HEK293T (cell line): ENCODE results near the gene TMEM91.
A peak's percentile ranks its signal among the peaks of the same experiment; 100 is the strongest.
"Not testable (repeated sequence)": the region's sequence is repeated elsewhere in the genome, so short reads cannot be mapped to it uniquely, and the experiment has no call there.

Experiments used
- CTCF ChIA-PET: fragments of 350-600 bp; formaldehyde crosslinking; extraction: SDS; loops from one replicate; lab custom pipeline; 2021; ENCODE audit warnings: antibody characterized with exemption, inconsistent platforms; lab: Yijun Ruan, JAX
- POLR2A ChIA-PET: fragments of 350-600 bp; formaldehyde crosslinking; extraction: SDS; loops from one replicate; lab custom pipeline; 2020; ENCODE audit warnings: antibody characterized with exemption, inconsistent platforms; lab: Yijun Ruan, JAX
- DNase-seq: peaks from one replicate; pipeline ENCODE4 v3.0.0; 2012; ENCODE audit warnings: mixed read lengths; ENCODE audit errors: extremely low spot score
- ARNT ChIP-seq: fragments of 450-650 bp; IDR thresholded peaks from 2 replicates; pipeline ENCODE4 v1.6.1; 2017; ENCODE audit warnings: mild to moderate bottlenecking
- BHLHE40 ChIP-seq: fragments of 450-650 bp; IDR thresholded peaks from 2 replicates; pipeline ENCODE4 v1.6.1; 2016; ENCODE audit warnings: mild to moderate bottlenecking, moderate library complexity, borderline replicate concordance
- CTBP1 ChIP-seq: fragments of 450-650 bp; IDR thresholded peaks from 2 replicates; pipeline ENCODE4 v1.6.1; 2016; ENCODE audit warnings: borderline replicate concordance
- ELF4 ChIP-seq: fragments of 450-650 bp; IDR thresholded peaks from 2 replicates; pipeline ENCODE4 v1.6.1; 2017; ENCODE audit warnings: antibody characterized with exemption
- FOXA1 ChIP-seq: fragments of 450-650 bp; IDR thresholded peaks from 2 replicates; pipeline ENCODE4 v1.6.1; 2016; ENCODE audit warnings: mild to moderate bottlenecking
- FOXK2 ChIP-seq: fragments of 450-650 bp; IDR thresholded peaks from 2 replicates; pipeline ENCODE4 v1.6.1; 2016; ENCODE audit warnings: mild to moderate bottlenecking
- FOXM1 ChIP-seq: fragments of 450-650 bp; IDR thresholded peaks from 2 replicates; pipeline ENCODE4 v1.6.1; 2017; ENCODE audit warnings: mild to moderate bottlenecking, borderline replicate concordance
- HDGF ChIP-seq: fragments of 450-650 bp; IDR thresholded peaks from 2 replicates; pipeline ENCODE4 v1.6.1; 2017; ENCODE audit warnings: antibody characterized with exemption, borderline replicate concordance
- L3MBTL2 ChIP-seq: fragments of 450-650 bp; conservative IDR thresholded peaks from 2 replicates; pipeline ENCODE4 v1.6.1; 2016; ENCODE audit warnings: mild to moderate bottlenecking
- LEF1 ChIP-seq: fragments of 450-650 bp; IDR thresholded peaks from 2 replicates; pipeline ENCODE4 v1.6.1; 2017; ENCODE audit warnings: mild to moderate bottlenecking, borderline replicate concordance
- NFRKB ChIP-seq: fragments of 450-650 bp; IDR thresholded peaks from 2 replicates; pipeline ENCODE4 v1.6.1; 2016; ENCODE audit warnings: mild to moderate bottlenecking, moderate library complexity
- SP1 ChIP-seq: fragments of 450-650 bp; IDR thresholded peaks from 2 replicates; pipeline ENCODE4 v1.6.1; 2017
- SUZ12 ChIP-seq: fragments of 450-650 bp; IDR thresholded peaks from 2 replicates; pipeline ENCODE4 v1.6.1; 2016; ENCODE audit warnings: mild to moderate bottlenecking
- TARDBP ChIP-seq: fragments of 450-650 bp; IDR thresholded peaks from 2 replicates; pipeline ENCODE4 v1.6.1; 2016
- ZNF384 ChIP-seq: fragments of 450-650 bp; IDR thresholded peaks from 2 replicates; pipeline ENCODE4 v1.6.1; 2016
- TF ChIP-seq, protein P1 (sequence below): fragments of 450-650 bp; IDR thresholded peaks from 2 replicates; pipeline ENCODE4 v1.6.1; 2016

TMEM91 gene

DNA sequence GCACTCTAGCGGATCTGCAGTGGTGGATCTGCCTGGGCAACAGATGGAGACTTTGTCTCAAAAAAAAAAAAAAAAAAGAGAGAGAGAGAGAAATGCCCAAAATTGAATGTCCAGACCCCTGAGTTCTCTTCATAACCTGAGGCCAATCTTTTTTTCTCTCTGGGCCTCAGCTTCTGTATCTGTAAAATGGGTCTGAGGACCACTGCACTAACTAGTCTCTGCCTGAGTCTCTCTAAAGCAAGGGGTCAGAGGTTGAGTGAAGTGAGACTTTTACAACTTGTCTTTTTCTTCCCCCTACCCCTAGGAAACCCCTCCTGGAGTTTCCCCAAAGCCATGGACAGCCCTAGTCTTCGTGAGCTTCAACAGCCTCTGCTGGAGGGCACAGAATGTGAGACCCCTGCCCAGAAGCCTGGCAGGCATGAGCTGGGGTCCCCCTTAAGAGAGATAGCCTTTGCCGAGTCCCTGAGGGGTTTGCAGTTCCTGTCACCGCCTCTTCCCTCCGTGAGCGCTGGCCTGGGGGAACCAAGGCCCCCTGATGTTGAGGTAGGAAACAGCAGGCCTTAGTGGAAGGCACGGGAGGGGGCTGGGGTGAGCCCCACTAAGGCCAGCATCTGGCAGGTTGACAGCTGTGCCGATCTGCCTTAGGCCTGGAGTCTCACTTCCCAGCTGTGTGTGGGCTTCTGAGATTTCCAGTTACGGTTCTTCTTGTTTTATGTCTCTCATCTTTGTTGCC lies 1.8 kb downstream of the TMEM91 start:
- ChIA-PET POLR2A (no interaction called here), CTCF (interaction anchor here (1.1 kb wide), 1 partner anchor 24 kb away, joined by 3 read pairs; no protein-coding TSS in a partner anchor)
- TF ChIP-seq TARDBP, result no peak
- TF ChIP-seq FOXM1, result no peak
- TF ChIP-seq LEF1, result no peak
- no peak for DNase-seq

DNA sequence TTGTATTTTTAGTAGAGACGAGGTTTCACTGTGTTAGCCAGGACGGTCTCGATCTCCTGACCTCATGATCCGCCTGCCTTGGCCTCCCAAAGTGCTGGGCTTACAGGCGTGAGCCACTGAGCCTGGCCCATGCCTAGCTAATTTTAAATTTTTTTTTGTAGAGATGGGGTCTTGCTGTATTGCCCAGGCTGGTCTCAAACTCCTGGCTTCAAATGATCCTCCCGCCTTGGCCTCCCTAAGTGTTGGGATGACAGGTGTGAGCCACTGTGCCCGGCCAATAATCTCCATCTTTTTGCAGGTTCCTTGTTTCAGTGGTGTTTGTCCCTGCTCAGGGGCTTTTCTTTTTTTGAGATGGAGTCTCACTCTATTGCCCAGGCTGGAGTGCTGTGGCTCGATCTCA lies 5.2 kb downstream of the TMEM91 start:
- CTCF ChIA-PET, POLR2A ChIA-PET, DNase-seq: not testable (repeated sequence)

DNA sequence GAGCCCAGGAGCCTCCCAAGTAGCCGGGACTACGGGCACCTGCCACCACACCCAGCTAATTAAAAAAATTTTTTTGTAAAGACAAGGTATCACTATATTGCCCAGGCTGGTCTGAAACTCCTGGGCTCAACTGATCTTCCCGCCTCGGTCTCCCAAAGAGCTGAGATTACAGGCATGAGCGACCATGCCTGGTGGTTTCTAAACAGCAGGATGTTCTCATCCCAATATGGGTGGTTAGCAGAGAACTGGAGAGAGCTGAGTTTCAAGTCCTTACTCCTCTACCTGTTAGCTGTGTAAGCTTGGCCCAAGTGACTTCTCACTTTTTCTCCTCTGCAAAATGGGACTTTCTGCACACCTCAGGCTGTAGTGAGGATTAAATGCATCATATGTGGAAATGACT lies 8.0 kb downstream of the TMEM91 start:
- no peak for TF ChIP-seq FOXM1
- no peak for TF ChIP-seq SP1
- TF ChIP-seq ARNT, result no peak
- no peak for TF ChIP-seq BHLHE40
- no peak for TF ChIP-seq FOXK2
- TF ChIP-seq CTBP1, result no peak
- no peak for TF ChIP-seq HDGF
- TF ChIP-seq ELF4, result no peak
- TF ChIP-seq FOXA1, result no peak
- no peak for TF ChIP-seq SUZ12
- no peak for TF ChIP-seq ZNF384
- no peak for TF ChIP-seq L3MBTL2
- TF ChIP-seq TARDBP, result no peak
- ChIA-PET CTCF (no interaction called here), POLR2A (no interaction called here)
- DNase-seq, result no peak

DNA sequence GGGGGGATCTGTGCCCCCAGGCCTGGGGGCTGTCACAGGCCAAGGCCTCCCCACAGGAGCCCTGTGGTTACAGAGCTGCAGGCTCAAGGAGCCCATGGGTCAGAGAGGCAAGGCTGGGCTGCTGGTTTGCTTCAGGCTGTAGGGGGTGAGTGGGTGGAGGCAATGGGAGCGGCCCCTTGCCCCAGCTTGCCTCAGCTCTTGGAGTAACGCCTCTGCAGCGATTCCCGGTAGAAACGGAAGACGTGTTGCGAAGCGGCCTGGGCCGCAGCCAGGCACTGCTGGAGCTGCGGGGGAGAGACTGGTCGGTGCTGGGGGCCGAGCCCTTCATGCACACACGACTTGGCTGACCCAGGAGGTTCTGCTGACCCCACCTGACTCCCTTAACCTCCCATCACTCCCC lies 10.1 kb downstream of the TMEM91 start:
- ChIA-PET CTCF (no interaction called here), POLR2A (interaction anchor here (1.5 kb wide), 1 partner anchor 9 kb away, joined by 3 read pairs; no protein-coding TSS in a partner anchor)
- TF ChIP-seq FOXK2 (no peak), ZNF384 (no peak), BHLHE40 (no peak)
- TF ChIP-seq, protein P1, sequence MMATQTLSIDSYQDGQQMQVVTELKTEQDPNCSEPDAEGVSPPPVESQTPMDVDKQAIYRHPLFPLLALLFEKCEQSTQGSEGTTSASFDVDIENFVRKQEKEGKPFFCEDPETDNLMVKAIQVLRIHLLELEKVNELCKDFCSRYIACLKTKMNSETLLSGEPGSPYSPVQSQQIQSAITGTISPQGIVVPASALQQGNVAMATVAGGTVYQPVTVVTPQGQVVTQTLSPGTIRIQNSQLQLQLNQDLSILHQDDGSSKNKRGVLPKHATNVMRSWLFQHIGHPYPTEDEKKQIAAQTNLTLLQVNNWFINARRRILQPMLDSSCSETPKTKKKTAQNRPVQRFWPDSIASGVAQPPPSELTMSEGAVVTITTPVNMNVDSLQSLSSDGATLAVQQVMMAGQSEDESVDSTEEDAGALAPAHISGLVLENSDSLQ, result no peak
- DNase-seq, result peak; percentile 3

DNA sequence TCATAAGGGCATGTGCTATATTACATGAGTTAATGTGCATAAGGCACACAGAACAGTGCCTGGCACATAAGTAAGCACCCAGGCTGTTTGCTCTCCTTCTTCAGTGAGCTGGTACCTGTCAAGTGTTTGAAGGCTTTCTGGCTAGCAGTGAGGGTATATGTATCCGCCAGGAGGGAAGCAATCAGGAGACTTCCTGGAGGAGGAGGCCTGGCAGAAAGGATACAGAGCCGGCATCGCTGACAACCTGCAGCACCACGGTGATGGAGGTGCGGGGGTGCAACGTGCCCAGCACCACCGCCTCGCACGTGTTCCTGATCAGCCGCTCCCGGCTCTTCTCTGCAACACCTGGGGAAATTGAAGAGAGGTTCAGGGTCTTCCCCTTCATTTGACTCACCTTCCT lies 15.3 kb downstream of the TMEM91 start:
- DNase-seq, result no peak
- no peak for TF ChIP-seq BHLHE40
- no peak for TF ChIP-seq ARNT
- TF ChIP-seq HDGF, result no peak
- TF ChIP-seq FOXM1, result no peak
- TF ChIP-seq LEF1, result no peak
- TF ChIP-seq ELF4, result no peak
- no peak for TF ChIP-seq SUZ12
- no peak for TF ChIP-seq NFRKB
- no peak for TF ChIP-seq TARDBP
- POLR2A ChIA-PET, result no interaction called here
- CTCF ChIA-PET, result no interaction called here

DNA sequence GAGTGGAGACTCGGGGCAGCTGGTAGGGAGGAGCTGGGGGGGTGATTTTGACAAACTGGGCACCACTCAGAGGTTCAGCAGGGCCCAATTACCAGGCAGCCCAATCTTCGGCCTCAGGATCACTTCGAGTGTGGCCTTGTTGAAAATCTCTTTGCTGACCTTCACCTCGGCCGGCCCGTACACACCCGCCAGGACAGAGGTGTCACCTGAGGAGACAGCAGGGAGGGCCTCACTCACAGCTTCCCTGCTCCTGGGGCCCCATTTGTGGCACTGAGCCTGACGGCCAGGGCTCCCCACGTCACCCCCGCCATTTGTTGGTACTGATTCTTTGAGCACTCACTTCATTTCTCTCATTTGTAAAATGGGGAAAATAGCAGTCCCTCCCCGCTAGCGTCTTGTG lies 16.4 kb downstream of the TMEM91 start:
- TF ChIP-seq LEF1 (no peak), FOXK2 (no peak), FOXA1 (no peak), ARNT (no peak), NFRKB (no peak), BHLHE40 (no peak), HDGF (no peak), TARDBP (no peak), SUZ12 (no peak), L3MBTL2 (no peak), FOXM1 (no peak), ZNF384 (no peak)
- TF ChIP-seq, protein P1, result no peak
- ChIA-PET CTCF (no interaction called here), POLR2A (interaction anchor here (1.4 kb wide), 1 partner anchor 28 kb away, joined by 3 read pairs; no protein-coding TSS in a partner anchor)
- DNase-seq, result no peak

DNA sequence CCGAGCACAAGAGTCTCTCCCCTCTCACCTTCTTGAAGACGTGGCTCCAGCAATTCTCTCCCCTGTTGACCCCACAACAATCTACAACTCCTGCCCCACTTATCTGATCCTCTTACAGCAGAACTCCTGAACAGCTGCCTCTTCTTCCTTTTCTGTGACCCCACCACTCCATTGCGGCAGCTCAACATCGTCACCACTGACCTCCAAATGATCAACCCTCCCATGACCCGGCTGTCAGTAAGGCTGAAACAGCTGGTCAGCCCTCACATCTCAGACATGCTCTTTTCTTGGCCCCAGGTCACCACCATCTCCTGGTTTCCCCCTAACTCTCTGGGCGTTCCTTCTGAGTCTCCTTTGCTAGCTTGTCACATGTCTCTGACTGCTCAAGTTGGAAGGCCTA lies 19.0 kb downstream of the TMEM91 start:
- ChIA-PET CTCF (no interaction called here), POLR2A (interaction anchor here (0.6 to 1.4 kb wide), 2 partner anchors 9 to 39 kb away, joined by 3 read pairs; no protein-coding TSS in a partner anchor)
- no peak for DNase-seq
- TF ChIP-seq CTBP1 (no peak), FOXA1 (no peak), L3MBTL2 (no peak), FOXM1 (no peak), HDGF (no peak), NFRKB (no peak), ARNT (no peak), ZNF384 (no peak), LEF1 (no peak)
- TF ChIP-seq, protein P1, result no peak
